Heart right ventricle (tissue), 16 donors: Measurements from ENCODE around the gene CASP2. TPM values are rescaled to one million over a fixed set of nuclear protein-coding genes. Genes with fewer than 3 reads are reported as not detected.

Experiments used
- ATAC-seq, 8 donors: fragments of 200-7000 bp; cut with Tn5 transposase; one replicate each; pipeline ENCODE4 v1.9.1; 2020; ENCODE audit warnings: mild to moderate bottlenecking in 8 of 8, moderate library complexity in 8 of 8, moderate number of reproducible peaks in 1 of 8
- DNase-seq, 2 donors: peaks; one replicate each; pipeline ENCODE4 v3.0.0-alpha.2; 2020
- H3K27ac ChIP-seq, 10 donors: fragments of 200-600 bp; sonication (generic) in 2 of 10; one replicate each; pipeline versions ENCODE4 v1.5.0 to v1.8.0; 2020 to 2022; ENCODE audit warnings: mild to moderate bottlenecking in 3 of 10
- H3K27me3 ChIP-seq, 7 donors: fragments of 200-600 bp; one replicate each; pipeline ENCODE4 v1.8.0; 2021 to 2022; ENCODE audit warnings: mild to moderate bottlenecking in 2 of 7
- H3K36me3 ChIP-seq, 9 donors: fragments of 200-600 bp; sonication (generic) in 1 of 9; one replicate each; pipeline versions ENCODE4 v1.5.0 to v1.8.0; 2020 to 2022; ENCODE audit warnings: mild to moderate bottlenecking in 2 of 9
- H3K4me1 ChIP-seq, 9 donors: fragments of 200-600 bp; sonication (generic) in 1 of 9; one replicate each; pipeline versions ENCODE4 v1.5.0 to v1.8.0; 2020 to 2022; ENCODE audit warnings: mild to moderate bottlenecking in 4 of 9
- H3K4me3 ChIP-seq, 10 donors: fragments of 200-600 bp; sonication (generic) in 2 of 10; one replicate each; pipeline versions ENCODE4 v1.5.0 to v1.8.0; 2020 to 2022; ENCODE audit warnings: mild to moderate bottlenecking in 7 of 10, moderate library complexity in 2 of 10
- H3K9me3 ChIP-seq, 11 donors: fragments of 200-600 bp in 10 of 11; sonication (generic) in 2 of 11; one replicate each; pipeline versions ENCODE4 v1.5.0 to v1.8.0; 2013 to 2022; ENCODE audit warnings: mild to moderate bottlenecking in 2 of 11, control low read depth in 1 of 11, moderate library complexity in 1 of 11
- WGBS, 2 donors: extraction: QIAGEN DNeasy Blood & Tissue Kit; methylation state at CpG; one replicate each; pipeline ENCODE4 v1.1.7; 2013; ENCODE audit warnings: inconsistent platforms in 1 of 2; 5-methylcytosine and 5-hydroxymethylcytosine counted together
- intact Hi-C, 10 donors: fragments of 100-400 bp; cut with DNase I; formaldehyde crosslinking; loops; one replicate each; pipeline versions ENCODE4 v1.11.1 to v1.14.2; 2022
- polyA plus RNA-seq, 2 donors: library from polyadenylated mRNA; stranded (reverse); fragments of 200-250 nt; gene quantifications; one replicate each; pipeline ENCODE4 v1.2.3, GENCODE V29; 2013
- total RNA-seq, 10 donors: library from RNA; stranded (reverse); fragmentation: NEBNext Ultra II Directional in 3 of 10; extraction: Animal tissue kit (Norgen Biotek cat#: 25700) in 3 of 10; gene quantifications; one replicate each; pipeline versions ENCODE4 v1.2.1 to v1.2.4, GENCODE V29; 2021 to 2023
- TF ChIP-seq, protein P1 (sequence below), 9 donors: fragments of 200-600 bp; sonication (generic) in 2 of 9; IDR thresholded peaks; one replicate each; pipeline versions ENCODE4 v1.5.0 to v1.8.0; 2021 to 2022; ENCODE audit warnings: antibody characterized with exemption in 9 of 9, mild to moderate bottlenecking in 5 of 9, moderate library complexity in 1 of 9
- donor health status: Arrhythmogenic right ventricular cardiomyopathy.
- donor health status: ischemic (EF 13 %, LVEDD 7.1; RV severe dilation, severe dysfunction).
- donor health status: healthy with polysubstance abuse.
- donor health status: DM: no; HTN: yes; CAD: no.
- donor health status: DM: no; HTN: no; CAD: no.
- donor health status: ischemic (EF 25% LVEDD 6.9; RV normal size, moderate dysfunction).
- donor health status: ischemic (EF 25% LVEDD 5.7; RV mildly dilated, moderate dysfunction).
- donor health status: healthy.
- donor health status: DM: yes; HTN: yes; CAD: no.
- donor health status: Ischemic cardiomyopathy.
- donor health status: ischemic (EF 35%, LVEDD 5.7; RV mildly dilated, moderate dysfunction).
- donor health status: nonischemic (EF 11% LVEDD 7.7; RV severe dilation, severe dysfunction).
- donor health status: DM: yes; HTN: yes; CAD: no.
- donor health status: PGD.
- donor health status: ischemic (EF 29% LVEDD 5.4; RV normal size, mild dysfunction).
- donor health status: nonischemic (EF 23%, LVEDD 6.1; RV moderate dilation, normal function).

Gene CASP2
- total and polyA plus RNA-seq, 12 donors, result 4.4 to 13.9 (median 9.4) TPM

DNA sequence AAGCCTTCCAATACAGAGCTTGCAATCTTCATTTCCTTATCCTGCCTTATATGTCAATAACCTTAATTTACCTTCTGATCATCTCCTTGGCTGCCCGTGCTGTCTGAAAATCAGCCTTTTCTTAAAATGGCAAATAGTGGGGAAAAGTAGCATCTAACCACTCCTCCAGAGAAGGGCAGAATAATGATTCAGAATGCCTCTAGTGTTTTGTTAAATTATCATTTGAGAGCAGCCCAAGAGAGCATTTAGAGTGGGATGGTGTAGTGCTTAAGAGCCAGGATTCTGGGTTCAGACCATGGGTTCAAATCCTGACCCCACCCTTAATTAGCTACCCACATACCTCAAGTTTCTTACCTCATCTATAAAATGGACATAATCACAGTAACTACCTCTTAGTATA lies 8.0 kb upstream of the CASP2 start:
- H3K36me3 ChIP-seq, result no peaks in the 10 kb centered on the region
- H3K4me1 ChIP-seq, result peaks cover 3 to 44% (median 20%) of the 10 kb centered on the region in 9 donors
- peak overlapping the region in 9 of 10 donors; percentile 47 to 79 (median 68) for H3K27ac ChIP-seq
- no peak for ATAC-seq
- intact Hi-C loops, result no loop called here
- peak overlapping the region in 5 of 10 donors; percentile 0 to 11 (median 2) for H3K4me3 ChIP-seq
- TF ChIP-seq, protein P1, sequence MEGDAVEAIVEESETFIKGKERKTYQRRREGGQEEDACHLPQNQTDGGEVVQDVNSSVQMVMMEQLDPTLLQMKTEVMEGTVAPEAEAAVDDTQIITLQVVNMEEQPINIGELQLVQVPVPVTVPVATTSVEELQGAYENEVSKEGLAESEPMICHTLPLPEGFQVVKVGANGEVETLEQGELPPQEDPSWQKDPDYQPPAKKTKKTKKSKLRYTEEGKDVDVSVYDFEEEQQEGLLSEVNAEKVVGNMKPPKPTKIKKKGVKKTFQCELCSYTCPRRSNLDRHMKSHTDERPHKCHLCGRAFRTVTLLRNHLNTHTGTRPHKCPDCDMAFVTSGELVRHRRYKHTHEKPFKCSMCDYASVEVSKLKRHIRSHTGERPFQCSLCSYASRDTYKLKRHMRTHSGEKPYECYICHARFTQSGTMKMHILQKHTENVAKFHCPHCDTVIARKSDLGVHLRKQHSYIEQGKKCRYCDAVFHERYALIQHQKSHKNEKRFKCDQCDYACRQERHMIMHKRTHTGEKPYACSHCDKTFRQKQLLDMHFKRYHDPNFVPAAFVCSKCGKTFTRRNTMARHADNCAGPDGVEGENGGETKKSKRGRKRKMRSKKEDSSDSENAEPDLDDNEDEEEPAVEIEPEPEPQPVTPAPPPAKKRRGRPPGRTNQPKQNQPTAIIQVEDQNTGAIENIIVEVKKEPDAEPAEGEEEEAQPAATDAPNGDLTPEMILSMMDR (IDR thresholded peaks at IDR 0.05), result no peak
- WGBS, 2 donors, result 47 to 68% methylated on average over 1 of the region's 1 CpG
- H3K27me3 ChIP-seq, result no peaks in the 10 kb centered on the region
- DNase-seq, result no peak
- no peaks in the 10 kb centered on the region for H3K9me3 ChIP-seq

DNA sequence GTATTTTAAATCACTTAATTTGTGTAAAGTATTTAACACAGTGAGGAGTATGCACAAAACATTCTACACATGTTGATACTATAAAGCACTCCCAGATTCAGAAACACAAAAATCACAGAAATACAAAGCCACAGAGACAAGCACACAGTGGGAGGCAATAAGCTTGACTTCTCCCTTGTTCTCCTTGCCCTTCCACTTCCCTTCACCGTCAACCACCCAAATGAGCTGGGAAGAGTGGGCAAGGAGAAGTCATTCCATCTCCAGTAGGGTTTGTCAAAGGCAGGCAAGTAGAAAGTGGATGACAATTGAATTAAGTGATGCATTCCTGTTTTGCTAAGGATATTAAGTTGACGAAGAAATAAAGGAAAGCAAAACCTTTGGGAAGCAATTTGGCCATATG lies 7.6 kb upstream of the CASP2 start:
- TF ChIP-seq, protein P1 (IDR thresholded peaks at IDR 0.05), result no peak
- Histone ChIP-seq H3K27me3 (no peaks in the 10 kb centered on the region), H3K27ac (peak overlapping the region in 9 of 10 donors; percentile 47 to 79 (median 68)), H3K4me3 (no peak overlapping the region), H3K4me1 (peaks cover 3 to 44% (median 20%) of the 10 kb centered on the region in 9 donors), H3K9me3 (no peaks in the 10 kb centered on the region), H3K36me3 (no peaks in the 10 kb centered on the region)
- intact Hi-C loops, result no loop called here
- 83 to 85% methylated on average over 2 of the region's 2 CpGs for WGBS, 2 donors
- ATAC-seq, result no peak
- DNase-seq, result no peak

DNA sequence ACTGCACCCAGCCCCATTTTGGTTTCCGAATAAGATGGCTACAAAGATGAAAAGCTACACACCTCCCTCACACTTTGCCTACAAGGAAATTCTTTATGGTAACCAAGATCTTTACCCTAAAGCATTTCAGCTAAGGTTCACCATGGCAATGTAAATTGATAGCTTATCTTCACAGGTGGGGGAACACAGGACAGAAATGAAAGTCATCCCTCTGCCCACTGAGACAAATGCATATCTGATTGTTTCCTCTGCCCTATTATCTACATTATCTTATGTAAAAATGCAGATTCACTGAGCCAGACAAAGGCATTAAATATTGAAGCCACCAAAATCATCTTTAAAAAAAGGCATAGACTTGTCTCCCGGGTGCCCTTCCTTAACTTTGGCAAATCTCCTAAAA lies 6.6 kb upstream of the CASP2 start:
- TF ChIP-seq, protein P1 (IDR thresholded peaks at IDR 0.05), result no peak
- no peak for ATAC-seq
- Histone ChIP-seq H3K9me3 (no peaks in the 10 kb centered on the region), H3K36me3 (no peaks in the 10 kb centered on the region), H3K4me3 (no peak overlapping the region), H3K27me3 (no peaks in the 10 kb centered on the region), H3K27ac (no peak overlapping the region), H3K4me1 (peaks cover 3 to 50% (median 20%) of the 10 kb centered on the region in 9 donors)
- 90 to 99% methylated on average over 2 of the region's 2 CpGs for WGBS, 2 donors
- no peak for DNase-seq
- intact Hi-C loops, result no loop called here

DNA sequence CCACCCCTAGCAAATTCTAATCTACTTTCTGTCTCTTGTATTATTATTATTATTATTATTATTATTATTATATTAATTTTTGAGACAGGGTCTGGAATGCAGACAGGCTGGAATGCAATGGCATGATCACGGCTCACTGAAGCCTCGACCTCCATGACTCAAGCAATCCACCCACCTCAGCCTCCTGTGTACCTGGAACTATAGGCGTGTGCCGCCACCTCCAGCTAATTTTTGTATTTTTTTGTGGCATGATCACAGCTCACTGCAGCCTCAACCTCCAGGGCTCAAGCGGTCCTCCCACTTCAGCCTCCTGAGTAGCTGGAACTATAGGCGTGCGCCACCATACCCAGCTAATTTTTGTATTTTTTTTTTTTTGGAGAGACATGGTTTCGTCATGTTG lies 6.0 kb upstream of the CASP2 start:
- H3K27me3 ChIP-seq, result no peaks in the 10 kb centered on the region
- DNase-seq (no peak), ATAC-seq (no peak)
- TF ChIP-seq, protein P1 (IDR thresholded peaks at IDR 0.05), result no peak
- H3K27ac ChIP-seq, result no peak overlapping the region
- intact Hi-C loops, result no loop called here
- H3K36me3 ChIP-seq, result no peaks in the 10 kb centered on the region
- H3K4me3 ChIP-seq, result no peak overlapping the region
- no peaks in the 10 kb centered on the region for H3K9me3 ChIP-seq
- 97 to 99% methylated on average over 8 of the region's 8 CpGs for WGBS, 2 donors
- peaks cover 3 to 53% (median 21%) of the 10 kb centered on the region in 9 donors for H3K4me1 ChIP-seq
